ENCODE data around the gene GRM7. TPM values are rescaled to one million over a fixed set of nuclear protein-coding genes. Genes with fewer than 3 reads are reported as not detected.

GRM7 gene
- total and polyA plus RNA-seq, 12 donors: 0.27 to 7.8 (median 3.2) TPM; not detected in 3

DNA sequence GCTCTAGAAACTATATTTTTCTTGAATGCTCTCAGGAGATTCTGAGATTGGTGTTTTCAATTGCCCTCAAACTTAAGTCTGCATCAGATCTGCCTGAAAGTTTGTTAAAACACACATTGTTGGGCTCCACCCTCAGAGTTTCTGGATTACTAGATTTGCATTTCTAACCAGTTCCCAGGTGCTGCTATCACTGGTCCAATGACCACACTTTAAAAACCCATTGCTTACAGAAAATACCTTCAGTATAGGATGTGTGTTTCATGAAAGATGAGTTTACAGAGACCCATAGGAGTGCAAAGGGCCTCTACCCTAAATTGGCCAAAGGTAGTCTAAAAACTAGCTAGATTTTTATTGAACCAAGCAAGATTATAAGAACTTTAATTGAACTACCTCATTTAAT, 17.8 kb downstream of the GRM7 start:
- TF ChIP-seq, protein P1, sequence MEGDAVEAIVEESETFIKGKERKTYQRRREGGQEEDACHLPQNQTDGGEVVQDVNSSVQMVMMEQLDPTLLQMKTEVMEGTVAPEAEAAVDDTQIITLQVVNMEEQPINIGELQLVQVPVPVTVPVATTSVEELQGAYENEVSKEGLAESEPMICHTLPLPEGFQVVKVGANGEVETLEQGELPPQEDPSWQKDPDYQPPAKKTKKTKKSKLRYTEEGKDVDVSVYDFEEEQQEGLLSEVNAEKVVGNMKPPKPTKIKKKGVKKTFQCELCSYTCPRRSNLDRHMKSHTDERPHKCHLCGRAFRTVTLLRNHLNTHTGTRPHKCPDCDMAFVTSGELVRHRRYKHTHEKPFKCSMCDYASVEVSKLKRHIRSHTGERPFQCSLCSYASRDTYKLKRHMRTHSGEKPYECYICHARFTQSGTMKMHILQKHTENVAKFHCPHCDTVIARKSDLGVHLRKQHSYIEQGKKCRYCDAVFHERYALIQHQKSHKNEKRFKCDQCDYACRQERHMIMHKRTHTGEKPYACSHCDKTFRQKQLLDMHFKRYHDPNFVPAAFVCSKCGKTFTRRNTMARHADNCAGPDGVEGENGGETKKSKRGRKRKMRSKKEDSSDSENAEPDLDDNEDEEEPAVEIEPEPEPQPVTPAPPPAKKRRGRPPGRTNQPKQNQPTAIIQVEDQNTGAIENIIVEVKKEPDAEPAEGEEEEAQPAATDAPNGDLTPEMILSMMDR (IDR thresholded peaks at IDR 0.05): no peak
- TF ChIP-seq POLR2A (IDR thresholded peaks at IDR 0.05): no peak
- intact Hi-C loops (cut with DNase I): no loop called here
- DNase-seq: no peak
- Histone ChIP-seq H3K27me3 (no peaks in the 10 kb centered on the region), H3K27ac (no peak overlapping the region), H3K4me3 (no peak overlapping the region), H3K9me3 (replicated peaks in 1 of 3) (no peaks in the 10 kb centered on the region), H3K36me3 (replicated peaks in 1 of 2) (no peaks in the 10 kb centered on the region), H3K4me1 (replicated peaks in 1 of 2) (no peaks in the 10 kb centered on the region)

DNA sequence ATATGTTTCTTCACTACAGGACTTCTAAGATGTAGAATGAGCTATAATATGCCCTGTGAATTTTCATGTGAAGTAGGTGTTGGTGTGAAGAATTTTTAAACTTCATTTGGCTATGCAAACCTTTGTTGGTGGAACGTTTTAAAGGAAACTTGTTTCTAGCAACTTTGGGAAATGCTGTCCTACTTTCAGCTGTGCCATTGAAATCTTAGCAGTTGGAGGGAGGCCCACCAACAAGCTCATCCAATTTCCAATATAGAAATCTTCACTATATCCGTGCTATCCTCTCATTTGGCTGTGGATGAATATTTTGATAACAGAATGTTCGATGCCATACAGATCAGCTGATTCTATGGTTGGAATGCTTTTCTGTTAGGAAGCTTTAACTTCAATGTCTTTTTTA, 51.3 kb downstream of the GRM7 start:
- WGBS, 4 donors: 61 to 83% (median 75%) methylated on average over 3 of the region's 3 CpGs
- intact Hi-C loops (cut with DNase I): no loop called here

DNA sequence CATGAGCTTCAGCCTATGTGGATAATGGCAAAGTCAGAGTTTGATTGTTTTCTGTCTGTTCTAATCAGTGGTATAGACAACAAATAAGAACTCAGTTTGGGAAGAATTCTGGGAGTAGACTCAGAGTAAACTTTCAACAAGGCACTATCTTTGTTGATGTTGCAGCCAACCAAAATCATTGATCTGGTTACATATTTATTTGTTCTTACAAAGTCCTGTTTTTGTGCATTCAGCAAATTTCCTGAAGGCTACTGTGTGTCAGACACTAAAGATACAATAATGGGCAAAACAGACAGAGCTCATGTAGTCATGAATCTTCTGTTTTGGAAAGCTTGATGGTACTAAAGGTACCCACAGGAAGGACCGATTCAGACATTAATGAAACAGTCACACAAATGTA, 55.0 kb downstream of the GRM7 start:
- no peaks in the 10 kb centered on the region for H3K36me3 ChIP-seq (replicated peaks in 1 of 2)
- TF ChIP-seq, protein P1 (IDR thresholded peaks at IDR 0.05): no peak
- no peaks in the 10 kb centered on the region for H3K9me3 ChIP-seq (replicated peaks in 1 of 3)
- no peaks in the 10 kb centered on the region for H3K4me1 ChIP-seq (replicated peaks in 1 of 2)
- no peak for DNase-seq
- H3K27ac ChIP-seq: no peak overlapping the region
- H3K27me3 ChIP-seq: no peaks in the 10 kb centered on the region
- no peak overlapping the region for H3K4me3 ChIP-seq
- intact Hi-C loops (cut with DNase I): no loop called here
- WGBS, 4 donors: 69 to 82% (median 75%) methylated on average over 1 of the region's 1 CpG

More for the DNA sequence above, 51.3 kb downstream of the GRM7 start:
- H3K36me3 ChIP-seq (replicated peaks in 1 of 2): no peaks in the 10 kb centered on the region
- H3K27ac ChIP-seq: no peak overlapping the region
- H3K4me3 ChIP-seq: no peak overlapping the region
- H3K9me3 ChIP-seq (replicated peaks in 1 of 3): no peaks in the 10 kb centered on the region
- DNase-seq: no peak
- no peaks in the 10 kb centered on the region for H3K27me3 ChIP-seq
- no peaks in the 10 kb centered on the region for H3K4me1 ChIP-seq (replicated peaks in 1 of 2)
- TF ChIP-seq POLR2A (IDR thresholded peaks at IDR 0.05): no peak
- TF ChIP-seq, protein P1 (IDR thresholded peaks at IDR 0.05): no peak

DNA sequence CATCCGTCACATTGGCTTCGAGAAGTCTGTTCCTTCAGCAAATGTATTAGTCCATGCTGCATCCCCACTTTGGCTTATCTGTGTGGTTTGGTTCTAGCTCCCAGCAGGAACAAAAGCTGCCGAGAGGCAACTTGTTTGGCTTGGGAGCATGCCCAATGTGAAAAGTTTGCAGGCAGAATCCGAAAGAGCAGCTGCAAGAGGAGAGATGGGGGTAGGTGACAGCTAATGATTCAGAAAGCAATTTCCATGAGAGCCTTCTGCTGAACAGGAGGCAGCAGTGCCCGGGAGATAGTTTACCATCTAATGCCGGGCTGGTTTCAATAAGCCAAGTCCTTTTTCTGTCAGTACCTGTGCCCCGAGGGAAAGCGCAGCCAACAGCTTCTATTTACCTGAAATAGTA, 60.2 kb downstream of the GRM7 start:
- H3K4me1 ChIP-seq (replicated peaks in 1 of 2): no peaks in the 10 kb centered on the region
- H3K4me3 ChIP-seq: no peak overlapping the region
- no peak overlapping the region for H3K27ac ChIP-seq
- 67 to 74% (median 71%) methylated on average over 8 of the region's 8 CpGs for WGBS, 4 donors
- TF ChIP-seq, protein P1 (IDR thresholded peaks at IDR 0.05): no peak
- TF ChIP-seq POLR2A (IDR thresholded peaks at IDR 0.05): no peak
- H3K36me3 ChIP-seq (replicated peaks in 1 of 2): no peaks in the 10 kb centered on the region
- H3K9me3 ChIP-seq (replicated peaks in 1 of 3): no peaks in the 10 kb centered on the region
- H3K27me3 ChIP-seq: no peaks in the 10 kb centered on the region
- intact Hi-C loops (cut with DNase I): no loop called here
- no peak for DNase-seq

Measured in adrenal gland (tissue), 12 donors.